Thyroid gland (tissue), 4 donors: Measurements from ENCODE around the gene TIAM2. TPM values are rescaled to one million over a fixed set of nuclear protein-coding genes. Genes with fewer than 3 reads are reported as not detected.

Experiments
- DNase-seq, 2 donors: peaks; one replicate each; pipeline ENCODE4 v3.0.0-alpha.2; 2019
- H3K27ac ChIP-seq, 3 donors: fragments of 200-600 bp; sonication (generic); 1 replicate in 2 of 3; 2 replicates in 1 of 3; pipeline ENCODE4 v1.5.1; 2016 to 2019; ENCODE audit warnings: mild to moderate bottlenecking in 1 of 3, moderate library complexity in 1 of 3
- H3K27me3 ChIP-seq: fragments of 200-600 bp; sonication (generic); one replicate; pipeline ENCODE4 v1.5.1; 2019
- H3K36me3 ChIP-seq, 2 donors: fragments of 200-600 bp; sonication (generic); one replicate each; pipeline ENCODE4 v1.5.1; 2016 to 2019
- H3K4me1 ChIP-seq, 2 donors: fragments of 200-600 bp; sonication (generic); one replicate each; pipeline ENCODE4 v1.5.1; 2017 to 2019
- H3K4me3 ChIP-seq, 3 donors: fragments of 200-600 bp; sonication (generic); replicated peaks in 1 of 3; 1 replicate in 2 of 3; 2 replicates in 1 of 3; pipeline ENCODE4 v1.5.1; 2016; ENCODE audit warnings: mild to moderate bottlenecking in 1 of 3
- H3K9me3 ChIP-seq: fragments of 200-600 bp; sonication (generic); one replicate; pipeline ENCODE4 v1.5.1; 2017
- POLR2A ChIP-seq, 2 donors: fragments of 450-650 bp; IDR thresholded peaks; one replicate each; pipeline ENCODE4 v1.6.1; 2017; ENCODE audit warnings: antibody characterized with exemption in 2 of 2, mild to moderate bottlenecking in 2 of 2, moderate library complexity in 1 of 2
- whole genome bisulfite sequencing, 2 donors: methylation state at CpG; one replicate each; pipeline ENCODE4 v1.1.5; 2017; 5-methylcytosine and 5-hydroxymethylcytosine counted together
- intact Hi-C: fragments of 100-400 bp; cut with DNase I; formaldehyde crosslinking; loops from one replicate; pipeline ENCODE4 v1.15.1; 2023
- total RNA-seq, 4 donors: library from RNA; depleted of rRNA; stranded (reverse); fragments of >200 nt; gene quantifications; one replicate each; pipeline ENCODE4 v1.2.3, GENCODE V29; 2016
- TF ChIP-seq, protein P1 (sequence below), 6 experiments: fragments of 200-600 bp in 3 of 6; fragments of 450-650 bp in 3 of 6; sonication (generic) in 3 of 6; IDR thresholded peaks; one replicate each; pipeline ENCODE4 v1.5.1; 2016 to 2019; ENCODE audit warnings: antibody characterized with exemption in 6 of 6, mild to moderate bottlenecking in 2 of 6, inconsistent platforms in 1 of 6, moderate library complexity in 1 of 6

TIAM2 gene
- total RNA-seq, 4 donors from 2014 or later = 11.1 to 26.1 (median 18.5) TPM

DNA sequence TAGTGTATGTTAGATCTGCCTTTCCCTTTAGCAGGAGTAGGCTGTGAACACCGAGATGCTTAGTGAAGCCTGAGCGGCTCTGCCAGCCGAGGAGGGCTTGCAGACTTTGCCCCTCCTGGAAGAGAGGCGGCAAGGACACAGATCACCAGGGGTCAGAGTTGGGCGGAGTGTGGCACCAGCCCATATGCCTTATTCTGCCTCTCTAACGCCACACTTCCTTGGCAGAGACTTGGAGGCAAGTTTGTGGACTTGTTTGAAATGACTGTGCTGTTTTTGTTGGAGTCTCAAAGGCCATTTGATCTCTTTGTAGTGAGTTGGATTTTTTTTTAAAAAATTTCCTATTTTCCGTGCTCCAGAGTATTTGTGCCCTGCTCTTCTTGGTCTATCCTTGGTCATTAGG, 224.2 kb downstream of the TIAM2 start:
- TF ChIP-seq, protein P1, sequence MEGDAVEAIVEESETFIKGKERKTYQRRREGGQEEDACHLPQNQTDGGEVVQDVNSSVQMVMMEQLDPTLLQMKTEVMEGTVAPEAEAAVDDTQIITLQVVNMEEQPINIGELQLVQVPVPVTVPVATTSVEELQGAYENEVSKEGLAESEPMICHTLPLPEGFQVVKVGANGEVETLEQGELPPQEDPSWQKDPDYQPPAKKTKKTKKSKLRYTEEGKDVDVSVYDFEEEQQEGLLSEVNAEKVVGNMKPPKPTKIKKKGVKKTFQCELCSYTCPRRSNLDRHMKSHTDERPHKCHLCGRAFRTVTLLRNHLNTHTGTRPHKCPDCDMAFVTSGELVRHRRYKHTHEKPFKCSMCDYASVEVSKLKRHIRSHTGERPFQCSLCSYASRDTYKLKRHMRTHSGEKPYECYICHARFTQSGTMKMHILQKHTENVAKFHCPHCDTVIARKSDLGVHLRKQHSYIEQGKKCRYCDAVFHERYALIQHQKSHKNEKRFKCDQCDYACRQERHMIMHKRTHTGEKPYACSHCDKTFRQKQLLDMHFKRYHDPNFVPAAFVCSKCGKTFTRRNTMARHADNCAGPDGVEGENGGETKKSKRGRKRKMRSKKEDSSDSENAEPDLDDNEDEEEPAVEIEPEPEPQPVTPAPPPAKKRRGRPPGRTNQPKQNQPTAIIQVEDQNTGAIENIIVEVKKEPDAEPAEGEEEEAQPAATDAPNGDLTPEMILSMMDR (IDR thresholded peaks at IDR 0.05) = no peak
- intact Hi-C loops = no loop called here
- H3K27me3 ChIP-seq = no peaks in the 10 kb centered on the region
- H3K36me3 ChIP-seq = no peaks in the 10 kb centered on the region
- H3K4me3 ChIP-seq = no peak overlapping the region
- peak; percentile 56 to 58 for DNase-seq
- peak overlapping the region; percentile 78 to 92 (median 90) for H3K27ac ChIP-seq
- H3K9me3 ChIP-seq = no peaks in the 10 kb centered on the region
- WGBS, 2 donors = 43 to 64% methylated on average over 7 of the region's 7 CpGs
- peaks cover 33 to 55% of the 10 kb centered on the region in 2 donors for H3K4me1 ChIP-seq

DNA sequence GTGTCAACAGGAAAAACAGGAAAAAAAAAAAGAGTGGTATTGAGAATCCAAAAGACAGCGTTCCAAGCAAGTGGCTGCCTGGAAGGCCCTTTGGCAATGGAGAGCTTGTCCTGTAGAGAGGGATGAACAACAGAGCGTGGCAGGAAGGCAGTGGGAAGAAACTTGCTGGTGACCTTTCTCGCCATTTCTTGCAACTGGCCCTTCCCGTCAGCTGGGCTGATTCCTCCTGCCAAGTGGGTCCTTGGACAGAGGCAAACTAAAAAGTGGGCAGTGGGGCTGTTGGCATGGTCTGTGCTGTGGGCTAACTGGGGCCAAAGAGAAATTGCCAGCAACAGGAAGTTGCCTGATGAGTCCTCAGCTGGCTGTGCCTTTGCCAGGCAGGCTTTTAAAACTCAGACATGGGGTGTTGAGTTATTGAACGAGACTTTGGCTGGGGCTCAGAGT, 224.8 kb downstream of the TIAM2 start:
- peak; percentile 84 for DNase-seq
- Histone ChIP-seq H3K4me1 (peaks cover 27 to 53% of the 10 kb centered on the region in 2 donors), H3K27ac (peak overlapping the region; percentile 78 to 92 (median 90)), H3K4me3 (no peak overlapping the region), H3K9me3 (no peaks in the 10 kb centered on the region), H3K27me3 (no peaks in the 10 kb centered on the region), H3K36me3 (no peaks in the 10 kb centered on the region)
- no peak for TF ChIP-seq POLR2A (IDR thresholded peaks at IDR 0.05)
- TF ChIP-seq, protein P1 (IDR thresholded peaks at IDR 0.05) = no peak
- WGBS, 2 donors = 29 to 37% methylated on average over 5 of the region's 5 CpGs
- intact Hi-C loops = no loop called here

DNA sequence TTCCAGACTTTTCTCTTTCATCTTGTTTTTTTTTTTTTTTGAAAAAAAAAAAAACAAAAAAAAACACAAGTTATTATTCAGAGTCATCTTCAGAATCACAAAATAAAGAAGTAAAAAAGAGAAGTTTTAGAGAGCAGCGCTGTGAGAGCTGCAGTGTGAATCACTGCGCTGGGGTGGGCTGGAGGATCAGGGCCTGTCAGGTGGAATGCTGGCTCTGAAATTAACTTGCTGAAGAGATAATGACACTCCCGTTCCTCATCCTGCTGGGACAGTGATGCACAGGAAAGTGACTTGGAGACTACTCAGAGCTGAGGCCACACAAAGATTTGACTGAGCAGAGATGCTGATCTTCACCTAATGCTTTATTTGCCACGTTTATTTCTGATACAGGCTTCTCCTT, 226.0 kb downstream of the TIAM2 start:
- Histone ChIP-seq H3K36me3 (no peaks in the 10 kb centered on the region), H3K4me1 (peaks cover 27 to 55% of the 10 kb centered on the region in 2 donors), H3K4me3 (no peak overlapping the region), H3K27ac (peak overlapping the region in 2 of 3 donors; percentile 78 to 92), H3K27me3 (no peaks in the 10 kb centered on the region), H3K9me3 (no peaks in the 10 kb centered on the region)
- DNase-seq = no peak
- intact Hi-C loops = no loop called here
- TF ChIP-seq, protein P1 (IDR thresholded peaks at IDR 0.05) = no peak
- TF ChIP-seq POLR2A (IDR thresholded peaks at IDR 0.05) = no peak
- WGBS, 2 donors = 91 to 92% methylated on average over 4 of the region's 4 CpGs

DNA sequence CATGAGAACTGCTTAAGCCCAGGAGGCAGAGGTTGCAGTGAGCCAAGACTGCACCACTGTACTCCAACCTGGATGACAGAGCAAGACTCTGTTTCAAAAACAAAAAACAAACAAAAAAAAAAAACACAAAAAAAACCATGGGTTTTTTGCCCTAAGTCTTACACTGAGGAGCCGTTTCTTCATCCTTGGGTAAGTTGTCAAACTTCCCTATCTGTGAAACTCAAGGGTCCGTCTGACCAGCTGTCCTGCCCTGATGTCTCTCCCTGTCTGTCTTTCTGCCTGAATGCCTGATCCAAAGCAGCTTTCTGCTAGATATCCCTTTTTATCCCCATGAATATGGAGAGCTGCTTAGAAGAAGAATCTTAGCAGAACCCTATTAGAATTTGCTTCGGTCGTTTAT, 227.4 kb downstream of the TIAM2 start:
- H3K4me3 ChIP-seq = no peak overlapping the region
- no peak overlapping the region for H3K27ac ChIP-seq
- peaks cover 27 to 46% of the 10 kb centered on the region in 2 donors for H3K4me1 ChIP-seq
- WGBS, 2 donors = 93% methylated on average over 4 of the region's 4 CpGs
- no peaks in the 10 kb centered on the region for H3K27me3 ChIP-seq
- H3K36me3 ChIP-seq = no peaks in the 10 kb centered on the region
- intact Hi-C loops = no loop called here
- no peaks in the 10 kb centered on the region for H3K9me3 ChIP-seq
- no peak for TF ChIP-seq POLR2A (IDR thresholded peaks at IDR 0.05)
- TF ChIP-seq, protein P1 (IDR thresholded peaks at IDR 0.05) = no peak
- no peak for DNase-seq

DNA sequence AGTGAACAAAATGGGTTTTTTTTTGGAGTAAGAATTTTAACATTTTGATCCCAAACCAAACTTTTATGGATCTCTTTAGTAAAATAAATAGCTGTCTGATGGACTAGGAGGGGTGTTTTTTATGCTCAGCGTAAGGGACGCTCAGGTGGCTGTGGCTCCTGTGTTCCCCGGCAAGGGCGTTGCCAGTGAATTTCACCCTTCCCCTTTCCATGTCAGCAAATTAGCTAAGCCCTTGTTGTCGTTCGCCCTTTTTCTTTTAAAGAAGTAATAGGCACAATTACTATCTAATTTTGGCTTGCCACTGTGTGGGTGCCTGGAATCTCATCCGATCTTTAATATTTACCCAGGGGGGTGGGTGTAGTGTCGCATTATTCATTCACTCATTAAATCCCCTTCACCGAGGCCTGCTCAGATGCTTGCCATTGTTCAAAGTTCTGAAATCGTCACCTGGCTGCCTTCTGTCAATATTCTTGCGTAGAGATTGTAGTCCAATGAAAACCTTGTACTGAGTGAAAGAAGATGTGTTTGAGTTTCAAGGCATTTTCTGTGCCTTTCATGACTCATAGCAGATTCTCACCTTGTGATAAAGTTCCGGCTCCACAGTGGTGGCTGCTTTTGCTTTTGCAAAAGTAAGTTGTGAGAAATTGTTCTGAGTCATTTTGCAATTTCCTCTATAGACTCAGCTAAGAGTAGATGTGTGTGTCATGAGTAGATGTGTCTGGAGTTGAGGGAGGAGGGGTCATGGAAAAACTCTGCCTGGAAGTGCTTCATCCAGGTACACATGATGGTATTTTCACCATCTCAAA, 228.7 kb downstream of the TIAM2 start:
- Histone ChIP-seq H3K27ac (no peak overlapping the region), H3K36me3 (no peaks in the 10 kb centered on the region), H3K27me3 (no peaks in the 10 kb centered on the region), H3K9me3 (no peaks in the 10 kb centered on the region), H3K4me1 (peaks cover 17 to 37% of the 10 kb centered on the region in 2 donors), H3K4me3 (no peak overlapping the region)
- no peak for TF ChIP-seq POLR2A (IDR thresholded peaks at IDR 0.05)
- TF ChIP-seq, protein P1 (IDR thresholded peaks at IDR 0.05) = no peak
- 81 to 87% methylated on average over 12 of the region's 12 CpGs for WGBS, 2 donors
- intact Hi-C loops = no loop called here
- no peak for DNase-seq
